Heart left ventricle (tissue), 16 donors: ENCODE measurements around the gene UQCRC1. TPM values are rescaled to one million over a fixed set of nuclear protein-coding genes. Genes with fewer than 3 reads are reported as not detected.

Experiments used
- ATAC-seq, 4 donors: fragments of 200-7000 bp; cut with Tn5 transposase; one replicate each; pipeline ENCODE4 v1.9.1; 2020 to 2022; ENCODE audit warnings: moderate library complexity in 4 of 4, mild to moderate bottlenecking in 3 of 4, moderate number of reproducible peaks in 1 of 4
- DNase-seq, 5 donors: peaks; one replicate each; pipeline ENCODE4 v3.0.0-alpha.2; 2020
- H3K27ac ChIP-seq, 12 donors: fragments of 200-600 bp; sonication (generic) in 4 of 12; one replicate each; pipeline versions ENCODE4 v1.5.0 to v1.8.0; 2016 to 2022; ENCODE audit warnings: mild to moderate bottlenecking in 2 of 12
- H3K27me3 ChIP-seq, 9 donors: fragments of 200-600 bp; sonication (generic) in 2 of 9; one replicate each; pipeline versions ENCODE4 v1.5.1 to v1.8.0; 2016 to 2022; ENCODE audit warnings: mild to moderate bottlenecking in 3 of 9
- H3K36me3 ChIP-seq, 9 donors: fragments of 200-600 bp; sonication (generic) in 2 of 9; one replicate each; pipeline versions ENCODE4 v1.5.0 to v1.8.0; 2018 to 2022; ENCODE audit warnings: mild to moderate bottlenecking in 2 of 9
- H3K4me1 ChIP-seq, 12 donors: fragments of 200-600 bp; sonication (generic) in 4 of 12; one replicate each; pipeline versions ENCODE4 v1.5.0 to v1.8.0; 2016 to 2022; ENCODE audit warnings: mild to moderate bottlenecking in 3 of 12
- H3K4me3 ChIP-seq, 12 donors: fragments of 200-600 bp; sonication (generic) in 4 of 12; one replicate each; pipeline versions ENCODE4 v1.5.0 to v1.8.0; 2017 to 2022; ENCODE audit warnings: mild to moderate bottlenecking in 9 of 12, moderate library complexity in 4 of 12
- H3K9me3 ChIP-seq, 12 donors: fragments of 200-600 bp; sonication (generic) in 4 of 12; one replicate each; pipeline versions ENCODE4 v1.5.0 to v1.8.0; 2016 to 2022; ENCODE audit warnings: mild to moderate bottlenecking in 1 of 12
- POLR2A ChIP-seq, 2 donors: fragments of 450-650 bp; IDR thresholded peaks; one replicate each; pipeline ENCODE4 v1.6.1; 2017; ENCODE audit warnings: antibody characterized with exemption in 2 of 2, mild to moderate bottlenecking in 2 of 2, moderate library complexity in 2 of 2
- WGBS, 4 donors: extraction: QIAGEN DNeasy Blood & Tissue Kit in 2 of 4; methylation state at CpG; one replicate each; pipeline versions ENCODE4 v1.1.5 to v1.1.7; 2013 to 2018; 5-methylcytosine and 5-hydroxymethylcytosine counted together
- intact Hi-C, 10 donors: fragments of 100-400 bp; cut with DNase I; formaldehyde crosslinking; loops; one replicate each; pipeline versions ENCODE4 v1.11.1 to v1.14.2; 2022
- polyA plus RNA-seq, 2 donors: library from polyadenylated mRNA; stranded (reverse); fragments of 200-250 nt; gene quantifications; one replicate each; pipeline ENCODE4 v1.2.3, GENCODE V29; 2013
- total RNA-seq, 9 donors: library from RNA; depleted of rRNA in 2 of 9; stranded (reverse); fragments of >200 nt in 2 of 9; fragmentation: NEBNext Ultra II Directional in 3 of 9; extraction: Animal tissue kit (Norgen Biotek cat#: 25700) in 3 of 9; gene quantifications; one replicate each; pipeline versions ENCODE4 v1.1.0 to v1.2.4, GENCODE V29; 2016 to 2023
- TF ChIP-seq, protein P1 (sequence below), 12 donors: fragments of 200-600 bp; sonication (generic) in 4 of 12; IDR thresholded peaks; one replicate each; pipeline versions ENCODE4 v1.5.0 to v1.8.0; 2018 to 2022; ENCODE audit warnings: antibody characterized with exemption in 12 of 12, mild to moderate bottlenecking in 5 of 12
- donor health status: ischemic (EF 13 %, LVEDD 7.1; RV severe dilation, severe dysfunction).
- donor health status: healthy with polysubstance abuse.
- donor health status: DM: no; HTN: yes; CAD: no.
- donor health status: DM: no; HTN: no; CAD: no.
- donor health status: ischemic (EF 25% LVEDD 6.9; RV normal size, moderate dysfunction).
- donor health status: ischemic (EF 25% LVEDD 5.7; RV mildly dilated, moderate dysfunction).
- donor health status: healthy.
- donor health status: DM: yes; HTN: yes; CAD: no.
- donor health status: ischemic (EF 35%, LVEDD 5.7; RV mildly dilated, moderate dysfunction).
- donor health status: nonischemic (EF 11% LVEDD 7.7; RV severe dilation, severe dysfunction).
- donor health status: DM: yes; HTN: yes; CAD: no.
- donor health status: PGD.
- donor health status: ischemic (EF 29% LVEDD 5.4; RV normal size, mild dysfunction).
- donor health status: nonischemic (EF 23%, LVEDD 6.1; RV moderate dilation, normal function).

UQCRC1 gene
- total and polyA plus RNA-seq, 11 donors, result 580 to 2,191 (median 1,008) TPM

DNA sequence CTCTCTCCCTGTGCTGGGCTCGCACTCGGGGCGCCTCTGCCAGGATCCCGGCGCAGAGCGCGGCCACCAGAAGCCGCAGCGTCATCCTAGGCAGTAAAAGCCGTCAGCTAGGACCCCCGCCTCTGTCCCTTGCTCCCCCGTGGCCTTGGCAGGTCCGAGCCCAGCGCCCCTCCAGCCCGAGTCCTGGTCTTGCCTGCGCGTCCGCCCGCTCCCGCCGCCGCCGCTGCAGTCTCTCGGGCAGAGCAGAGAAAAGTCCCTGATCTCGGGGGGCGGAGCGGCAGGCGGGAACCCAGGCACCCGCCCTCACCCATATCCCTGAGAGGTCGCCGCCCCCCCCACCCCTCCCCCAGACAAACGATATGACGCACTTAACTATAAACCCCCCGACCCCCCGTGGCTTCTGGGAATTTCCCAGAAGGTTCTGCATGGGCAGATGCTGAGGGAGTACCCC is 14.3 kb downstream of the UQCRC1 start, which contains the start of gene COL7A1:
Gene COL7A1, minus strand, starts transcription at position 255 of the 451 bp plus-strand sequence. Its CDS starts 170 bp downstream, at position 85.
- Histone ChIP-seq H3K4me3 (peak within 1 kb of the TSS in 11 of 12 donors; percentile 6 to 53 (median 42)), H3K9me3 (no peaks in the 10 kb centered on the region), H3K36me3 (peaks cover 0 to 28% (median 14%) of the 10 kb centered on the region in 9 donors), H3K27me3 (peaks cover 0 to 17% (median 0%) of the 10 kb centered on the region in 9 donors), H3K4me1 (peaks cover 6 to 60% (median 53%) of the 10 kb centered on the region in 12 donors), H3K27ac (peak within 1 kb of the TSS in 10 of 12 donors; percentile 1 to 97 (median 90))
- no peak for TF ChIP-seq POLR2A (IDR thresholded peaks at IDR 0.05)
- TF ChIP-seq, protein P1, sequence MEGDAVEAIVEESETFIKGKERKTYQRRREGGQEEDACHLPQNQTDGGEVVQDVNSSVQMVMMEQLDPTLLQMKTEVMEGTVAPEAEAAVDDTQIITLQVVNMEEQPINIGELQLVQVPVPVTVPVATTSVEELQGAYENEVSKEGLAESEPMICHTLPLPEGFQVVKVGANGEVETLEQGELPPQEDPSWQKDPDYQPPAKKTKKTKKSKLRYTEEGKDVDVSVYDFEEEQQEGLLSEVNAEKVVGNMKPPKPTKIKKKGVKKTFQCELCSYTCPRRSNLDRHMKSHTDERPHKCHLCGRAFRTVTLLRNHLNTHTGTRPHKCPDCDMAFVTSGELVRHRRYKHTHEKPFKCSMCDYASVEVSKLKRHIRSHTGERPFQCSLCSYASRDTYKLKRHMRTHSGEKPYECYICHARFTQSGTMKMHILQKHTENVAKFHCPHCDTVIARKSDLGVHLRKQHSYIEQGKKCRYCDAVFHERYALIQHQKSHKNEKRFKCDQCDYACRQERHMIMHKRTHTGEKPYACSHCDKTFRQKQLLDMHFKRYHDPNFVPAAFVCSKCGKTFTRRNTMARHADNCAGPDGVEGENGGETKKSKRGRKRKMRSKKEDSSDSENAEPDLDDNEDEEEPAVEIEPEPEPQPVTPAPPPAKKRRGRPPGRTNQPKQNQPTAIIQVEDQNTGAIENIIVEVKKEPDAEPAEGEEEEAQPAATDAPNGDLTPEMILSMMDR (IDR thresholded peaks at IDR 0.05), result no peak
- no peak for ATAC-seq
- DNase-seq, result peak in 1 of 5 donors; percentile 58
- 2 to 16% (median 5%) methylated on average over 16 to 35 of the region's 35 CpGs for WGBS, 4 donors
- intact Hi-C loops, result loop anchor here in 2 of 10 donors (5.0 kb wide), 1 partner anchor 33 kb away; the partner anchor contains the start of gene UCN2 (in 2 of the 2)

DNA sequence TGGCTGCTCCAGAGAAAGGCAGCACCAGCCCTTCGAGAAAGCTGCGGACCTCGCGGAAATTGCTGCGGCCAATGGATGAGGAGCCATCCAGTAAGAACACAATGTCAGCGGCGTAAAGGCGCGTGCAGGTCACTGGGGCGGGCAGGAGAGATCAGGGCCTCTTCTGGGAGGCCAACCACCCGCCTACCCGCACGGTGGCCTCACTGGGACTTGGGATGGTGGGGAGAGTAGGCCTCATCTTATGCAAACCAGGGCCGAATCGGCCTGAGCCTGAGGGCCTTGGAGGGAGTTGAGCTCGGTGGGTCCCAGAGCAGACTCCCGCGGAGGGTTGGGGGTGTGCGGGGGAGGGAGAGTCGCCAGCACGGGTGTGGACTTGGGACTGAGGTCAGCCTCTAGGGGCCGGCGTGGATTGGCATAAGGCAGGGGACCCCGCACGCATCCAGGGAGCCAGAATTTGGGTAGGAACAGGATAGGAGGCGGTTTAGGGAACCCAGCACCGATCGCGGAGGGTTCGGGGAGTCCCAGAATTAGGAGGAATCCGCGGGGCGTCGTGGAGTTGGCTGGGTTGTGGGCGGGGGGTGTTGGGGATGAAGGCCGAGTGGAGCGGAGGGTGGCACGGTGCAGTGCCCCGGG is 14.9 kb downstream of the UQCRC1 start:
- no peak for ATAC-seq
- peaks cover 6 to 55% (median 47%) of the 10 kb centered on the region in 12 donors for H3K4me1 ChIP-seq

DNA sequence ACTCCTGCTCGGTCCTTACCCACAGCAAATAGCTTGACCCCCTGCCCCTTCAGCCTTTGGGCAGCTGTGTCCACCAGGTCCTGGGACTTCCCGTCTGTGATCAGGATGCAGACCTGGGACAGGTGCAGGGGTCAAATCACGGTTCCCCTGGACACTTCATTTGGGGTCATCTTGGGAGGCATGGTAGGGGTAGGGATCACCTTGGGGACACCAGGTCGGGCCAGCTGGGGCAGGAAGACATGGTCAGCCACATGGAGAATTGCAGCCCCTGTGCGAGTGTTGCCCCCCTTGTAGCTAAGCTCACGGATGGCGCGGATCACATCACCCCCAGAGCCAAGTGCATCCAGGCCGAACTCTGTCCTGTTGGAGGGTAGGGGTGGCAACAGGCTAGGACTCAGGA is 16.1 kb downstream of the UQCRC1 start:
- ATAC-seq (no peak), DNase-seq (no peak)
- intact Hi-C loops, result no loop called here
- Histone ChIP-seq H3K9me3 (no peaks in the 10 kb centered on the region), H3K27me3 (peaks cover 0 to 17% (median 0%) of the 10 kb centered on the region in 9 donors), H3K36me3 (peaks cover 0 to 11% (median 0%) of the 10 kb centered on the region in 9 donors), H3K27ac (no peak overlapping the region), H3K4me3 (no peak overlapping the region), H3K4me1 (peaks cover 0 to 43% (median 35%) of the 10 kb centered on the region in 12 donors)
- TF ChIP-seq, protein P1 (IDR thresholded peaks at IDR 0.05), result no peak
- no peak for TF ChIP-seq POLR2A (IDR thresholded peaks at IDR 0.05)
- 89 to 94% (median 92%) methylated on average over 4 to 9 of the region's 9 CpGs for WGBS, 4 donors

More for the DNA sequence above, 14.9 kb downstream of the UQCRC1 start:
- H3K4me3 ChIP-seq, result peak overlapping the region in 11 of 12 donors; percentile 6 to 53 (median 42)
- H3K36me3 ChIP-seq, result peaks cover 0 to 22% (median 8%) of the 10 kb centered on the region in 9 donors
- DNase-seq, result peak in 1 of 5 donors; percentile 63
- peak overlapping the region in 2 of 12 donors; percentile 33 to 91 for H3K27ac ChIP-seq
- TF ChIP-seq, protein P1 (IDR thresholded peaks at IDR 0.05), result no peak
- TF ChIP-seq POLR2A (IDR thresholded peaks at IDR 0.05), result no peak
- peaks cover 0 to 17% (median 0%) of the 10 kb centered on the region in 9 donors for H3K27me3 ChIP-seq
- intact Hi-C loops, result loop anchor here in 2 of 10 donors (5.0 kb wide), 1 partner anchor 32 kb away; the partner anchor contains the start of gene UCN2 (in 2 of the 2)
- 44 to 53% (median 50%) methylated on average over 34 to 39 of the region's 39 CpGs for WGBS, 4 donors
- H3K9me3 ChIP-seq, result no peaks in the 10 kb centered on the region

DNA sequence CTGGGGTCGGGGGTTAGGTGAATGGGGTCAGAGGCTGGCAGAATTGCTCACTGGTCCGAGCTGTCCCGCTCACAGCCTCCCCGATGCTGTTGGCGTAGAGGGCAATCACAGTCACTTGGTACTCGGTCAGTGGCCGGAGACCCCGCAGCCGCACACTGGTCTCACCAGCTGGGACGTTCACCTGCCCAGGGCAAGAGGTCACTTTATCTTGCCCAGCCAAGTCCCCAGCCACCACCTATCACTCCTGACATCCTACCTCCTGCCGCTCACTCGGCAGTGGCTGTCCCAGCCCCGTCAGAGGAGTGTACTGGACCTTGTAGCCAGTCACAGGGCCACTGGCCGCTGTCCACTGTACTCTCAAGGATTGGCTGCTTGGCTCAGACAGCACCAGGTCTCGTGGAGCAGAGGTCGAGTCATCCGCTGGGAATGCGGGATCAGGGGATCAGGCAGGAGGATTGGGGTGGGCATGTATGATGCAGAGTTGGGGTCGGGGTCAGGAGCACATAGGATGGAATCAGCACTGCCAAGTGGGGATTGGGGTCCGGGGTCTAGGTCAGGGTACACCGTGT is 16.8 kb downstream of the UQCRC1 start:
- 88 to 93% (median 90%) methylated on average over 20 to 21 of the region's 21 CpGs for WGBS, 4 donors
- TF ChIP-seq POLR2A (IDR thresholded peaks at IDR 0.05), result no peak
- TF ChIP-seq, protein P1 (IDR thresholded peaks at IDR 0.05), result no peak

More for the DNA sequence above, 16.8 kb downstream of the UQCRC1 start:
- DNase-seq, result no peak
- H3K9me3 ChIP-seq, result no peaks in the 10 kb centered on the region
- no peak for ATAC-seq
- intact Hi-C loops, result no loop called here
- H3K36me3 ChIP-seq, result peaks cover 0 to 5% (median 0%) of the 10 kb centered on the region in 9 donors
- H3K4me3 ChIP-seq, result no peak overlapping the region
- peaks cover 0 to 35% (median 29%) of the 10 kb centered on the region in 12 donors for H3K4me1 ChIP-seq
- no peak overlapping the region for H3K27ac ChIP-seq
- H3K27me3 ChIP-seq, result peaks cover 0 to 17% (median 0%) of the 10 kb centered on the region in 9 donors
